Raji (cell line): ENCODE results near the gene STMN1.

Source experiments
- POLR2A ChIP-seq: IDR thresholded peaks from 2 replicates; pipeline ENCODE4 v1.6.1; 2011; ENCODE audit warnings: low read depth, low read length, control low read depth; ENCODE audit not compliant: insufficient read depth

STMN1 gene

GRCh38 chr1:25906644-25907300 lies 553 bp upstream of the STMN1 start:
- no peak for TF ChIP-seq POLR2A

DNA sequence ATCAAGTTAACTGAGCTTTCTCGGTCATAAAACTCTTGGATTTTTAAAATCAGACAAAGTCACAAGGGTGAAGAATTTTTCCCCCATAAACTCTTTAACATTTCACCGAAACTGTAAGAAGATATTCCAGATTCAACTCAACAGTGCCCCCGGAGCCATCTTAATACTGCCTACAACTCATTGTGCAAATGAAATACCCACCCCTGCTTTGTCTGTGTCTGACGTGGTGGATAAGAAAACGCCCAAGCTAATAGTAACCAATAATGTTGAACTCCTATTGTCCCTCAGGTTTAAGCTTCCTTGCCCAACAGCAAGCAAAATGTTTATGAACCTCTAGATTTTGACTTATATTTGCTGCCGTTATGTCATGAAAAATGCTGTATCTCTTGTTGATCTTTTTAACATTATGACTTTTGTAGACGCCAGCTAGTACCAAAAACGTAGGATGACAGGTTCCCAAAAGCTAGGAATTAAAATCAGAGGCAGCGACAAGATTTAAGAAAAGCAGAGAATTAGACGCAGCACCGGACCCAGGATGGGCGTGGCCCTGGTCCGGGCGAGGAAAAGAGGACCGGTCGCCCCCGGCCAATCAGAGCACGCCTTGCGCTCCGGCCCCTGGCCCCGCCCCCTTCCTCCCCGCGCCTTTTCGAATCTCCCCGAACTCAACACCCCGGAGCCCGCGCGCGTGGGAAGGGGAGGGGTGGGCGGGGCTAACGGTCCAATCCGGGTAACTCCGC lies 1.1 kb downstream of the STMN1 start:
- TF ChIP-seq POLR2A: no peak

- no peak for TF ChIP-seq POLR2A
Observed at GRCh38 chr1:25903986-25904385, 2.2 kb downstream of the STMN1 start.

- TF ChIP-seq POLR2A: no peak
Observed at GRCh38 chr1:25902462-25902861, 3.8 kb downstream of the STMN1 start.

GRCh38 chr1:25900219-25900618 lies 6.0 kb downstream of the STMN1 start:
- TF ChIP-seq POLR2A: no peak

DNA sequence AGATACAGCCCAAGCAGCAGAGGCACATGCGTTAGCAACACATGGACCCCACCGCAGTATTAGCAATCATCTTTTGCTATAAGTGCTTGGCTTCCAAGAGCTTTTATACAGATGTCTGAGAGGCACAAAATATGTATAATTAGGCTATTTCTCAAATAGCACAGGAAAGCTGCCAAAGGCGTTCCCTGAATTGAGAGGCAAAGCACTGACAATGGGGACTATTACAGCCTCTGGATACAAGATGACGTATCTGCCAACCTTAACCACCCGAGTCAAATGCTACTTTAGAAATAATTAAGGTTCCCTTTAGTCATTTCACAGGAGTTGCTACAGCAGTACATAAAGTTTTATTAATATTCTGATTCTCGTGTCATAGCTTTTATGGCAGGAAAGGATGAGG lies 6.4 kb downstream of the STMN1 start:
- no peak for TF ChIP-seq POLR2A

DNA sequence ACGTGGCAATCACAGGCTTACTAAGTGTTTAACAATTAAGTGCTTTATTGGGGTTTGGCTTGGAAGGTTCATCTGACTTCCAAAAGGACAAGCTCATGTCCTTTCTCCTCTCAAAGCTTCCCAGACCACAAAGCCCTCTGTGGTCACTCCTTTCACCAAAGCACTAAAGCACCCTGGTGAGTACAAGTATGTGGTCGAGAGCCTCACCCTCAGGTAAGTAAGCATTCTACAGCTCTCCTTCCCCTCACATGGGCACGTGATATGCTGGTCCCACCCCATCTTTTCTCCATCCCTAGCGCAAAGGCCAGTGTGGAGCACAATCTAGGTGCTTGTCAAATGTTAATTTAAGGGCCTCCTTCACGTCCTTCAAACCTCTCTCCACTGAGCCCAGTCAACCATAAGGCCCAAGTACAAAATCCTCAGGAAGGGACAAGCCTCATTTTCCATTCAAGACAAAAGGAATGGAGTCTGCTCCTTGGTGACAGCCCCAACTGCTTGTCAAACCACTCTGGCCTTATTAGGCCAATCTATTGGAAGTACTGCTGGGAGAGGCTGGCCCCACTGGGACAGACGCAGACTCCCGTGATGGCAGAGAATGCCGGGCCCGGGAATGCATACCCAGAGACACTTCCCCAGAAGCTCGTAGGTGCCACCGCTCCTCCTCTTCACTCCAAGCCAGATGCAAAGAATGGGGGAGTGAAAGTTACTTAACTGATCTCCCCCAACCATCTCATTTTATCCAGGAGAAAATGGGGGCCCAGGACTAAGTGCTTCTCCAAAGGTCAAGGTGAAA lies 7.8 kb downstream of the STMN1 start:
- TF ChIP-seq POLR2A: no peak

DNA sequence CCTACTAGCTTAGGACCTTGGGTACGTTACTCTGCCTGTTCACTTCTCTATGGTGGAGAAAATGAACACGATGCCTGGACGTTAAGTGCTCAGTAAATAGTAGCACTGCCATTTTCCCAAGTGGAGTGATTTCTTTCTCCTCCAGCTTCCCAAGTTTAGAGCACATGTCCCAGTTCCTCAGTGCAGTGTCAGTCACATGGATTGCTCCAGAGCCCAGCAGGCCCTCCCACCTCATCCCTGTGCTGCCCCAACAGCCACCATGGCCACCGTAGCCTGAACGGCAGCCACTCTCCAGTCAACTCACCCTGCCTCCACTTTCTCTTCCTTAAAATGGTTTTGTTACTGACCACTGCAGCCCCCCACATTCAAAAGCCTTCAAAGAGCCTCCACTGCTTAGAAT lies 8.5 kb downstream of the STMN1 start:
- TF ChIP-seq POLR2A: no peak

- no peak for TF ChIP-seq POLR2A
Observed at GRCh38 chr1:25896266-25896665, 10.0 kb downstream of the STMN1 start.

DNA sequence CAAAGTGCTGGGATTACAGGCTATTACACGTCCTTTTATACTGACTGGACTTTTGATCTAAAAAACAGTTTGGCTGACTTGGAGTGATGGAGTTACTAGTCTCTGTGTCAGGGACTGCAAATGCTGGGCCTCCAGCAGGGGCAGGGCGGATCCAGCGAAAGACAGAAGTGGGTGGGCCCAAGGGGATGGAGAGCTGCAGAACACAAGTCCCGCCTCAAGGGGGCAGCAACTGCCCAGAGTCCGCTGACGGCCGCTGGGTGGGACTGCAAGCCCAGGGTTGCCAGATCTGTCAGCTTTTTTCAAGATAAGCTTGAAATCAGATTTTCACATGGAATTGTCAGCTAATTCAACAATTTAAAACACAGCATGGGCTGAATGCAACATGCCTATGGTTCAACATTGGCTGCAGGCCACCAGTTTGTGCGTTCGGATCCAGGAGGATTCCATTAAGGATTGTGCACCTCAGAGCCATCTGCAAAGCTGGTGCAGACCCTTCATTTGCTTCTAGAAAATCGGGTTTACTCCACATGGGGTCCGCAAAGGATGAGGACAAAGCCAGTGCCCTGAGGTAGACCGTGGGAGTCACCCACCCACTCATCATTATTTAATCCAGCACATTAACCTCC lies 10.7 kb downstream of the STMN1 start:
- TF ChIP-seq POLR2A: 0 out of 2 replicates have a peak, but pooled peaks have one; percentile 16

- no peak for TF ChIP-seq POLR2A
Observed at GRCh38 chr1:25893116-25893515, 13.1 kb downstream of the STMN1 start.

DNA sequence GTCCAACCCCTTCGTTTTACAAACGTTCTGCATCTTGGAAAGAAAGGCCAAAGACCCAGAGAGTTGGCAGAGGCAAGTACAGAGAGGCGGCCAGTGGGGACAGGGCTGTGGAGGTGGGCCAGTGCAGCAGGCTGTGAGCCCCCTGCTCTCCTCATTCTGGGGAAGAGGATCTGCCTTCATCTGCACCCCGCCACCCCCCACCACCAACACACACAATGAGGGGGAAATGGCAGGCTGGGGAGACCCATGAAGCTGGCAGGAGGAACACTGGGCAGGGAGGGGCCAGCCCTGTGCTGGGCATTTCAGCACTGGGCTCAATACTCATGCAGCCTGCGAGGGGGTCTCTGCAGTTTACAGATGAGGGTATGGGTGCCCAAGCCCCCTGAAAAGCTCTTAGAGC lies 14.6 kb downstream of the STMN1 start:
- TF ChIP-seq POLR2A: no peak

GRCh38 chr1:25890239-25891034 lies 15.8 kb downstream of the STMN1 start:
- no peak for TF ChIP-seq POLR2A

DNA sequence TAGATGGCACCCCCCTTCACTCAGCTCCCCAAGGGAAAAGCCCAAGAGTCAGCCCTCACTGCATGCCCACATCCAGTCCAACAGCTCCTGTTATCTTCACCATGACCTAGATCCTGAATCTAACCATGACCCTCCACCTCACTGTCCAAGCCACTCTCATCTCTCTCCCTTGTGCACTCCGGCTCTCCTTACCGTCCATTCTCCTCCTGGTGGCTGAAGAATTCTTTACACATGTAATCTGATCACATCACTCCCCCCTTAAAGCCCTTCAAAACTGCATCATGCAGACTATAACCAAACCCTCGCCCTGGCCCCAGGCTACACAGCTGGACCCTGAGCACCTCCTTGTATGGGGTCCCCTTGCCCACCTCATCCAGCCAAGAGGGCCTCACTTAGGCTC lies 16.7 kb downstream of the STMN1 start:
- no peak for TF ChIP-seq POLR2A

- no peak for TF ChIP-seq POLR2A
Observed at GRCh38 chr1:25888426-25888987, 17.7 kb downstream of the STMN1 start.

DNA sequence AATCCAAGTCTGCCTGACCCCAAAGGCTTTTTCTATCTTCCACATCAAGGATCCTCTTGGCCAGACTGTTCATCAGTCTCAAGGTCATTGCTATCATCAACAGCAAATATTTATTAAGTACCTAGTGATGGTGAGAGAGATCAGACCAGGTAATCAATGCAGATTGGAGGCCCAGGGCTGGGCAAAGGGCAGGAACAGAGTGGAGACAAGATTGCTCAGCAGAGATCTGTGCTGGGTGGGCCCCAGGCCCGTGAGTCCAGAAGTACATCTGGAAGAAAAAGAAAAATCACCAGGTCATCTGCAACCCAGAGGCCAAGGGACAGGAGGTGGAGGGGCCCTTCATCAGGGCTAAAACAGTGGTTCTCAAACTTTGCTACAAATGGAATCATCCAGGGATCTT lies 20.6 kb downstream of the STMN1 start:
- no peak for TF ChIP-seq POLR2A
